ENCODE data around the gene DYRK1A. TPM values are rescaled to one million over a fixed set of nuclear protein-coding genes. Genes with fewer than 3 reads are reported as not detected.

DYRK1A gene
- total RNA-seq, 1 experiment from 2014 or later, result 35.5 TPM

GRCh38 chr21:37557261-37557950 is 190.8 kb downstream of the DYRK1A start:
- CTCF ChIA-PET, result no interaction called here
- H2AFZ ChIP-seq, result no peak overlapping the region
- intact Hi-C loops (cut with micrococcal nuclease; ENCODE audit: unreplicated experiment), result no loop called here
- POLR2A ChIA-PET (ENCODE audit: unreplicated experiment), result no interaction called here
- no peak overlapping the region for H3K4me2 ChIP-seq
- no peaks in the 10 kb centered on the region for H3K9me2 ChIP-seq (ENCODE audit: insufficient read depth)
- H3K79me2 ChIP-seq (ENCODE audit: low read depth), result no peaks in the 10 kb centered on the region
- TF ChIP-seq CTCF (conservative IDR thresholded peaks at IDR 0.05), result no peak
- no peak for TF ChIP-seq EZH2 (IDR thresholded peaks at IDR 0.05; ENCODE audit: low read depth)
- H3K27ac ChIP-seq, result no peak overlapping the region
- H3K36me3 ChIP-seq (ENCODE audit: low read depth), result no peaks in the 10 kb centered on the region
- no peaks in the 10 kb centered on the region for H4K20me1 ChIP-seq (ENCODE audit: insufficient read depth)
- no TSS peak for BruUV-seq (replicated peaks)
- H3K4me1 ChIP-seq (replicated peaks; ENCODE audit: insufficient read depth), result no peaks in the 10 kb centered on the region
- no peak for DNase-seq
- no peaks in the 10 kb centered on the region for H3F3A ChIP-seq (ENCODE audit: insufficient read depth, low read depth)
- H3K9me3 ChIP-seq (ENCODE audit: insufficient read depth, low read depth), result no peaks in the 10 kb centered on the region
- H3K27me3 ChIP-seq (ENCODE audit: insufficient read depth, low read depth), result no peaks in the 10 kb centered on the region
- H3K4me3 ChIP-seq, result no peak overlapping the region

- no peaks in the 10 kb centered on the region for H4K20me1 ChIP-seq (ENCODE audit: insufficient read depth)
- H3K36me3 ChIP-seq (ENCODE audit: low read depth), result no peaks in the 10 kb centered on the region
- POLR2A ChIA-PET (ENCODE audit: unreplicated experiment), result no interaction called here
- no peaks in the 10 kb centered on the region for H3K27me3 ChIP-seq (ENCODE audit: insufficient read depth, low read depth)
- TF ChIP-seq CTCF (conservative IDR thresholded peaks at IDR 0.05) (no peak), EZH2 (IDR thresholded peaks at IDR 0.05; ENCODE audit: low read depth) (no peak)
- intact Hi-C loops (cut with micrococcal nuclease; ENCODE audit: unreplicated experiment), result no loop called here
- H3K4me3 ChIP-seq, result no peak overlapping the region
- H3F3A ChIP-seq (ENCODE audit: insufficient read depth, low read depth), result no peaks in the 10 kb centered on the region
- H3K9me3 ChIP-seq (ENCODE audit: insufficient read depth, low read depth), result no peaks in the 10 kb centered on the region
- no peak overlapping the region for H2AFZ ChIP-seq
- no peak overlapping the region for H3K4me2 ChIP-seq
- BruUV-seq (replicated peaks), result no TSS peak
- H3K4me1 ChIP-seq (replicated peaks; ENCODE audit: insufficient read depth), result no peaks in the 10 kb centered on the region; the same call in 1 of the 2 replicates
- H3K79me2 ChIP-seq (ENCODE audit: low read depth), result peaks cover 6% of the 10 kb centered on the region; the same call in 1 of the 2 replicates
- no peak overlapping the region for H3K27ac ChIP-seq
- CTCF ChIA-PET, result no interaction called here
- no peak for DNase-seq
- no peaks in the 10 kb centered on the region for H3K9me2 ChIP-seq (ENCODE audit: insufficient read depth)
Measured at GRCh38 chr21:37558676-37559211, 192.2 kb downstream of the DYRK1A start.

- no peak for TF ChIP-seq EZH2 (IDR thresholded peaks at IDR 0.05; ENCODE audit: low read depth)
- no peak for TF ChIP-seq CTCF (conservative IDR thresholded peaks at IDR 0.05)
- H3F3A ChIP-seq (ENCODE audit: insufficient read depth, low read depth), result peaks cover 12% of the 10 kb centered on the region
- no peaks in the 10 kb centered on the region for H3K36me3 ChIP-seq (ENCODE audit: low read depth)
- no peak overlapping the region for H3K4me2 ChIP-seq
- no peaks in the 10 kb centered on the region for H3K9me3 ChIP-seq (ENCODE audit: insufficient read depth, low read depth)
- H2AFZ ChIP-seq, result no peak overlapping the region
- no peak overlapping the region for H3K4me3 ChIP-seq
- H3K27me3 ChIP-seq (ENCODE audit: insufficient read depth, low read depth), result no peaks in the 10 kb centered on the region
- H3K4me1 ChIP-seq (replicated peaks; ENCODE audit: insufficient read depth), result peaks cover 6% of the 10 kb centered on the region
- CTCF ChIA-PET, result no interaction called here
- no TSS peak for BruUV-seq (replicated peaks)
- intact Hi-C loops (cut with micrococcal nuclease; ENCODE audit: unreplicated experiment), result loop anchor here (5.0 kb wide), 1 partner anchor 112 kb away; no protein-coding TSS in a partner anchor
- no peaks in the 10 kb centered on the region for H4K20me1 ChIP-seq (ENCODE audit: insufficient read depth)
- no peaks in the 10 kb centered on the region for H3K9me2 ChIP-seq (ENCODE audit: insufficient read depth)
- peaks cover 6% of the 10 kb centered on the region; the same call in 1 of the 2 replicates for H3K79me2 ChIP-seq (ENCODE audit: low read depth)
- DNase-seq, result no peak
- POLR2A ChIA-PET (ENCODE audit: unreplicated experiment), result no interaction called here
- H3K27ac ChIP-seq, result no peak overlapping the region
Measured at GRCh38 chr21:37560385-37560784, 193.8 kb downstream of the DYRK1A start.
